ENCODE measurements around the gene ABI2. TPM values are rescaled to one million over a fixed set of nuclear protein-coding genes. Genes with fewer than 3 reads are reported as not detected.

ABI2 gene
- total and polyA plus RNA-seq, 2 experiments from 2014 or later: 22.6 to 27.5 TPM

- no peaks in the 10 kb centered on the region for H3K27me3 ChIP-seq
- H3K36me3 ChIP-seq (replicated peaks; ENCODE audit: insufficient read depth, low read depth): no peaks in the 10 kb centered on the region
- H3K9me3 ChIP-seq (ENCODE audit: low read depth): no peaks in the 10 kb centered on the region
- 40% methylated on average over 1 of the region's 1 CpG for WGBS (ENCODE audit: low lambda C conversion rate, missing lambda C conversion rate)
- no peaks in the 10 kb centered on the region for H4K20me1 ChIP-seq (ENCODE audit: insufficient read depth, poor library complexity, severe bottlenecking)
- no peaks in the 10 kb centered on the region for H3K79me2 ChIP-seq
- DNase-seq (ENCODE audit: low spot score): peak; percentile 70
- no peak overlapping the region for H2AFZ ChIP-seq
- no peaks in the 10 kb centered on the region for H3K9me2 ChIP-seq (replicated peaks; ENCODE audit: insufficient read depth)
- no peak overlapping the region for H3K27ac ChIP-seq
- H3K4me3 ChIP-seq: no peak overlapping the region
- no peak overlapping the region for H3K4me2 ChIP-seq
- H3K4me1 ChIP-seq (ENCODE audit: insufficient read depth): peaks cover 10% of the 10 kb centered on the region
- TF ChIP-seq CTCF (IDR thresholded peaks at IDR 0.05; ENCODE audit: poor library complexity) (peak; percentile 84), EZH2 (IDR thresholded peaks at IDR 0.05; ENCODE audit: borderline replicate concordance) (no peak), EZH2phosphoT487 (IDR thresholded peaks at IDR 0.05; ENCODE audit: low read depth, severe bottlenecking, unreplicated experiment) (no peak)
Observed at GRCh38 chr2:203453858-203454451, 125.8 kb downstream of the ABI2 start.

- Histone ChIP-seq H3K4me1 (ENCODE audit: insufficient read depth) (peaks cover 10% of the 10 kb centered on the region), H3K36me3 (replicated peaks; ENCODE audit: insufficient read depth, low read depth) (no peaks in the 10 kb centered on the region), H2AFZ (no peak overlapping the region), H3K4me3 (no peak overlapping the region), H4K20me1 (ENCODE audit: insufficient read depth, poor library complexity, severe bottlenecking) (no peaks in the 10 kb centered on the region), H3K27me3 (no peaks in the 10 kb centered on the region), H3K79me2 (no peaks in the 10 kb centered on the region), H3K9me3 (ENCODE audit: low read depth) (no peaks in the 10 kb centered on the region), H3K9me2 (replicated peaks; ENCODE audit: insufficient read depth) (no peaks in the 10 kb centered on the region), H3K4me2 (no peak overlapping the region), H3K27ac (no peak overlapping the region)
- no peak for DNase-seq (ENCODE audit: low spot score)
- TF ChIP-seq CTCF (IDR thresholded peaks at IDR 0.05; ENCODE audit: poor library complexity) (no peak), EZH2 (IDR thresholded peaks at IDR 0.05; ENCODE audit: borderline replicate concordance) (no peak), EZH2phosphoT487 (IDR thresholded peaks at IDR 0.05; ENCODE audit: low read depth, severe bottlenecking, unreplicated experiment) (no peak)
- WGBS (ENCODE audit: low lambda C conversion rate, missing lambda C conversion rate): 95% methylated on average over 3 of the region's 3 CpGs
Observed at GRCh38 chr2:203455209-203455608, 127.0 kb downstream of the ABI2 start.

GRCh38 chr2:203461746-203462145, 133.6 kb downstream of the ABI2 start:
- no peak overlapping the region for H2AFZ ChIP-seq
- no peak overlapping the region for H3K4me2 ChIP-seq
- H3K27me3 ChIP-seq: no peaks in the 10 kb centered on the region
- H4K20me1 ChIP-seq (ENCODE audit: insufficient read depth, poor library complexity, severe bottlenecking): no peaks in the 10 kb centered on the region
- TF ChIP-seq EZH2 (IDR thresholded peaks at IDR 0.05; ENCODE audit: borderline replicate concordance) (no peak), CTCF (IDR thresholded peaks at IDR 0.05; ENCODE audit: poor library complexity) (no peak), EZH2phosphoT487 (IDR thresholded peaks at IDR 0.05; ENCODE audit: low read depth, severe bottlenecking, unreplicated experiment) (no peak)
- no peak for DNase-seq (ENCODE audit: low spot score)
- no peak overlapping the region for H3K4me3 ChIP-seq
- H3K9me2 ChIP-seq (replicated peaks; ENCODE audit: insufficient read depth): no peaks in the 10 kb centered on the region
- no peaks in the 10 kb centered on the region for H3K4me1 ChIP-seq (ENCODE audit: insufficient read depth)
- H3K27ac ChIP-seq: no peak overlapping the region
- H3K79me2 ChIP-seq: no peaks in the 10 kb centered on the region
- no peaks in the 10 kb centered on the region for H3K9me3 ChIP-seq (ENCODE audit: low read depth)
- no peaks in the 10 kb centered on the region for H3K36me3 ChIP-seq (replicated peaks; ENCODE audit: insufficient read depth, low read depth)

Measured in hepatocyte (in vitro differentiated cells).